ENCODE measurements around the gene NDST4.
A peak's percentile ranks its signal among the peaks of the same experiment; 100 is the strongest.

The NDST4 gene

GRCh38 chr4:115149106-115149505, 35.7 kb upstream of the NDST4 start:
- Mint-ChIP-seq H3K4me1 (peaks cover 25% of the 10 kb centered on the region), H3K27ac (no peak overlapping the region), H3K9me3 (no peaks in the 10 kb centered on the region), H3K36me3 (ENCODE audit: low read depth) (no peaks in the 10 kb centered on the region), H3K27me3 (ENCODE audit: low read depth) (no peaks in the 10 kb centered on the region), H3K4me3 (no peak overlapping the region)
- TF ChIP-seq CTCF (IDR thresholded peaks at IDR 0.05; ENCODE audit: unreplicated experiment in 3 of 3): no peak

DNA sequence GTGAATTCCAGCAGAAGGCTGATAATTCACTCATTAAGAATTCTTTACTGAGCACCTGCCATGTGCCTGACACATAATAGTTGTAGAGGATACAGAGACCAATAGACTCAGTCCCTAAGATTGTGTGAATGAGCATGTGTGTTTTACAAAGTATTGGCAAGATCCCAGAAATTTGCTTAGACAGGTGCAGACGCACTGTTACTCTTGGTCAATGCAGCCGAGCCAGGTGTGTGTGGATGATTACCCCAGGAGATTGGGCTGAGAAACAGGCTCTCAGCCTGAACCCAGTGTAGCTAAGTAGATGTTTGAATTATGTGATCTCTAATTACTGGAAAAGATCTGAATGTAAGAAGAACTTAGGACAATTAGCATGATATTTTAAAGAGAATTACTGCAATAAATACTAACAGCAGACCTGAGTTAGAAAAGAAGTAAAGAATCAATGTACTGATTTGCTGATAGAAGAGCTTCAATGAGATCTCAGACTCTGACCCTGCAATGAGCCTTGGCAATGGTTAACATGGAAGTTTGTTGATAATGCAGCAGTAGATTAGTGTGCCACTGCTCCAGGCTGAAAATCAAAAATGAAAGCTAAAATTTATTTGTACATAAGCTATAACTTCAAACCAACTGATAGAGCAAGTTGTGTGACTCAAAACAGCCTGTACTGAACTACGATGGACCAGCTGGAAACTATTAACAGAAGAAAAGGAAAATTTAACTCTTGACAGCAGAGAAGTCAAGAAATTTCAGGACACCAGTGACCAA, 32.2 kb upstream of the NDST4 start:
- H3K4me3 Mint-ChIP-seq: no peak overlapping the region
- H3K27ac Mint-ChIP-seq: peak overlapping the region; percentile 52 to 73 (median 66)
- no peaks in the 10 kb centered on the region for H3K9me3 Mint-ChIP-seq
- H3K27me3 Mint-ChIP-seq (ENCODE audit: low read depth): no peaks in the 10 kb centered on the region
- H3K36me3 Mint-ChIP-seq (ENCODE audit: low read depth): no peaks in the 10 kb centered on the region
- no peak for TF ChIP-seq CTCF (IDR thresholded peaks at IDR 0.05; ENCODE audit: unreplicated experiment in 3 of 3)
- H3K4me1 Mint-ChIP-seq: peaks cover 20% of the 10 kb centered on the region

DNA sequence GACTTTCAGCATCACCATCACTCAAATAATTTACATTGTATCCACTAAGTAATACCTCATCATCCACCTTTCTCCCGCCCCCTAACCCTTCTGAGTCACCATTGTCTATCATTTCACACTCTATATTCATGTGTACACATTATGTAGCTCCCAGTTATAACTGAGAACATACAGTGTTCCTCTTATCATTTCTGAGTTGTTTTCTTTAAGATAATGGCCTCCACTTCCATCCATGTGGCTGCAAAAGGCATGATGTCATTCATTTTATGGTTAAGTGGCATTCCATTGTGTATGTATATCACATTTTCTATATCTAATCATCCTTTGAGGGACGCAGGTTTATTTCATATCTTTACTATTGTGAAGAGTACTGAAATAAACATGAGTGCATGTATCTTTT, 14.6 kb upstream of the NDST4 start:
- Mint-ChIP-seq H3K36me3 (ENCODE audit: low read depth) (no peaks in the 10 kb centered on the region), H3K27ac (peak overlapping the region in 2 of 3 experiments; percentile 17 to 19), H3K9me3 (no peaks in the 10 kb centered on the region), H3K27me3 (ENCODE audit: low read depth) (no peaks in the 10 kb centered on the region), H3K4me3 (no peak overlapping the region), H3K4me1 (peaks cover 14% of the 10 kb centered on the region)
- TF ChIP-seq CTCF (IDR thresholded peaks at IDR 0.05; ENCODE audit: unreplicated experiment in 3 of 3): no peak

DNA sequence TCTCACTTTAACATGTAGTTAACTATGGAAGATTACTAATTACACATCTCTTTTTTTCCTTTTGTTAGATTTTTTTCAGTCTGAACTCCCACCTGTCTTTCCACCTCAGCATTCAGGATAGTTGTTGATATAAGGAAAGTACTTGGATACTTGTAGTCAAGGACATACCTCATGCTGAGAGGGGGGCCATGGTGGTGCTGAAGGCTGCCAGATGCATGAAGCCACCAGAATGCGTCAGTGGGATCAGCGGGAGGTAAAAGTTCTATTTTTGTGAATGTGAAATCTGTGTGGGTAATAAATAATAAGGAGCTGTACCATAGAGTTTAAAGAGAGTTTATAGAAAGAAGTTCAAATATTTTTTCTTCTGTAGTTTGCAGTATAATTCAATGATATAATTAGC, 13.1 kb upstream of the NDST4 start:
- TF ChIP-seq CTCF (IDR thresholded peaks at IDR 0.05; ENCODE audit: unreplicated experiment in 3 of 3): no peak
- no peaks in the 10 kb centered on the region for H3K27me3 Mint-ChIP-seq (ENCODE audit: low read depth)
- H3K27ac Mint-ChIP-seq: peak overlapping the region in 1 of 3 experiments; percentile 10
- peaks cover 14% of the 10 kb centered on the region for H3K4me1 Mint-ChIP-seq
- no peaks in the 10 kb centered on the region for H3K36me3 Mint-ChIP-seq (ENCODE audit: low read depth)
- H3K4me3 Mint-ChIP-seq: no peak overlapping the region
- no peaks in the 10 kb centered on the region for H3K9me3 Mint-ChIP-seq

DNA sequence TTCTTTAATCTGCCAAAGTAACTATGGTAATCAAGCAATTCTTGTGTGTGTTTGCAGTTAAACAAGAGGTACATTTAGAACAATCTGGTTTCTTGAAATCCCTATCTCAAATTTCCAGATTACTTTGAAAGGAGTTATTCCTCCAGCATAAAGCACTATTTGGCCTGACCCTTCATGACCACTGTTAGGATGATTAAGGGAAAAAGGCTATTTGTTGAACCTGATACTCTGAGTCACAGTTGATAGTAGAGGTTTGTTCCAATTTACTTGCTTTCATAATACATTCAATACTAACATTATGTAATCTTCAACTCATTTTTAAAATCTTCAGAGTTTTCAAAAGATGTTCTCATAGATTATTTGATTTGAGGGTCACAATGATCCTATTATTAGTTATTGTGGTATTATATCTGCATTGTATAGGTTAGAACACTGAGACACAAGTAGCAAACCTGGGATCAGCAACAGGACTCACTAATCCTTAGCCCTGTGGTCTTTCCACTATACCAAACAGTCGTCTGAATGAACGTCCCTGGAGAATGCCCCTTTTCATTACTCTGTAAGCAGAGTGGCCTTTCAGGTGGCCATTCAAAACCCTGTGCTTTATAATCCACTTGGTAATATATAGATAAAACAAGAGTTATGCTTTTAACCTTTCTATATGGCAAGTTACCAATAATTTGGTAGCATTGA, 8.1 kb upstream of the NDST4 start:
- Mint-ChIP-seq H3K27me3 (ENCODE audit: low read depth) (no peaks in the 10 kb centered on the region), H3K4me3 (no peak overlapping the region), H3K27ac (no peak overlapping the region), H3K36me3 (ENCODE audit: low read depth) (no peaks in the 10 kb centered on the region), H3K4me1 (peaks cover 13% of the 10 kb centered on the region), H3K9me3 (no peaks in the 10 kb centered on the region)
- no peak for TF ChIP-seq CTCF (IDR thresholded peaks at IDR 0.05; ENCODE audit: unreplicated experiment in 3 of 3)

All from nephron (organoid).